DMS 273 treated with DMSO at 0.1 percent for 48 hours (cell line): ENCODE data around the gene FBP2.

Experiments used
- DNase-seq: peaks from one replicate; lab custom pipeline; 2025; lab: John Stamatoyannopoulos, UW

The FBP2 gene

DNA sequence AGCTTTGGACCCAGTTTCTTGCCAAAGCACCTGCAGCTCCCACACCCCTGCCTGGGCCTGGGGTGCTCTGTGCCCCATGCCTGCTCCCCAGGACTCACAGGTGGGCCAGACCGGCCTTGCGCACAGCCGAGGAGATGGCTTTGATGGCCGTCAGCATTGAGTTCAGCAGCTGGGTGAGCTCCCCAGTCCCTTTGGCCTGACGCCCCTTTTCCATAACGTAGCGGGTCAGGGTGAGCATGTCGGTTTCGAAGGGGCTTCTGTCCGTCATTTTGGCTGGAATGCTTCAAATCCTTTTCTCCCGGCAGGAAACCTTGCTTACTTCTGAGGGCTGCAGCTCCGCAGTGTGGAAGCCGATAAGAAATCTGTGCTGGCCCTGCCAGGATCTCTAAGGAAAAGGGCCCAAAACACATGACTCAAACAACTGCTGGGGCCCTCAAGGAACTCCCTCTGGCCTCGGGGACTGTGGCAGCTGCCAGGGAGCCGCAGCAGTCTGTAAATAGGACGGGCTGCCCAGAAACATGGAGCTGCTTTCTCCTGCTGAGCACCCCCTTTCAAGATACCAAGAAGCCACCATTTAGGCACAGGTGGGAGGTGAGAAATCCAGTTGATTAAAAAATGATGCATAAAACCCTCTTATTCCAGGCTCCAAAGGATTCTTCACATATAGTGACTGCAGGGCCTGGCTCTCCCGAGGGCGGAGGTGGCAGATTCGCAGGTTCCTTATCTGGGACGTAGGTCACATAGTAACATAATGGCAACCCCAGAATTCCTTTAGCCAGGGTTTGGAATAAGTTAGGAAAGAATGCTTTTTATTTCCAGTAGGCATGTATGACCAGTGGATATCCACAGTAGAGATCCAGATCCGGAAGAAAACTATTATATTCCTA is at the start of gene FBP2:
TSS of gene FBP2 (minus strand) at position 366 of the 887 bp plus-strand sequence. CDS start at position 268, 98 bp downstream.
- no peak for DNase-seq

DNA sequence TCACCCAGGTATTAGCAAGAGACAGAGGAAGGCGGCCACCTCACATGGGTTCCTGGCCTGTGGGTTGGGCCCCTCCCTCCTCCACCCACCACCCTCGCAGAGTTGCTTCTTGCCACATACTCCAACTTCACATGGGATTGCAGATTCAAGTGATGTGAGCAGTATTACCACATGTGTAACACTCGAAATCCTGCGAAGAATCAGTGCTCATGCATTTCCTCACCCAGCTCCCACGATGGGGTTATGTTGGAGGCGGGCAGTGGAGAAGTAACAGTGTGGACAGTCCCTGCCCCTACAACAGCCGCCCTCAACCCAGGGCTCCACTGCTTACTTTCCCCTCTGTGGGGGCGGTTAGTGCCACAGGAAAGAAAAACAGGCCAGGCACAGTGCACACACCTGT is 49.6 kb upstream of the FBP2 start:
- DNase-seq: no peak

DNA sequence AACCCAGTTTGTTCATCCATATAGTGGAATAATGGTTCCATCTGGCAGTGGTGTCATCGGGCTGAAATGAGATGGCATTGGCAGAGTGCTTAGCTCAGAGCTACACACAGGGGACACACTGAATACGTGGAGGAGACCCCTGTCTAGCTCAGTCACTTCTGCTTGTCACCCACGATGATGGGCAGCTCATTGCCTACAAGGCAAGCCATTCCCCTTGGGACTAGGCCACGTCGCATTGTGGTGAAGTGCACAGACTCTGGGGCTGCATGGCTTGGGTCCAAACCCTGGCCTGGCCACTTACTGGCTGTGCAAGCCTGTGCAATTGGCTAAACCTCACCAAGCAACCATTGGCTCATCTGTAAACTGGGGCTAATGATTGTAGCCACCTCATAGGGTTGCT is 48.9 kb upstream of the FBP2 start:
- no peak for DNase-seq

DNA sequence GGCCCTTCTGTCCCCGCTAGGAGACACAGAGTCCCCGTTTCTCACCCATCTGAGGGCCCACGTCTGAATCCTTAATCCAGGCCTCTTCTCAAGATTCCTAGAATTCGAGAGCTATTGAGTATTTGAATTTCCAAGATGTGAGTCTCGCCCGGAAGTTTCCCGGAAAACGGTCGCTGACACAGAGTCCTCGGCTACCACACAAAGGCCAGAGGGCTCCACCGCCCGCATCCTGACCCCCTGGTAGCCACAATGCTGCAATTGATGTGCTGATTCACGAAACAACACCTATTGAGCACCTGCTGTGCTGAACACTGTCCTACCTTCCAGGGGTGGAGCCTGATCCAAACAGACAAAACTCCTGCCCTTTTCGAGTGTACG is 46.4 kb upstream of the FBP2 start:
- no peak for DNase-seq

DNA sequence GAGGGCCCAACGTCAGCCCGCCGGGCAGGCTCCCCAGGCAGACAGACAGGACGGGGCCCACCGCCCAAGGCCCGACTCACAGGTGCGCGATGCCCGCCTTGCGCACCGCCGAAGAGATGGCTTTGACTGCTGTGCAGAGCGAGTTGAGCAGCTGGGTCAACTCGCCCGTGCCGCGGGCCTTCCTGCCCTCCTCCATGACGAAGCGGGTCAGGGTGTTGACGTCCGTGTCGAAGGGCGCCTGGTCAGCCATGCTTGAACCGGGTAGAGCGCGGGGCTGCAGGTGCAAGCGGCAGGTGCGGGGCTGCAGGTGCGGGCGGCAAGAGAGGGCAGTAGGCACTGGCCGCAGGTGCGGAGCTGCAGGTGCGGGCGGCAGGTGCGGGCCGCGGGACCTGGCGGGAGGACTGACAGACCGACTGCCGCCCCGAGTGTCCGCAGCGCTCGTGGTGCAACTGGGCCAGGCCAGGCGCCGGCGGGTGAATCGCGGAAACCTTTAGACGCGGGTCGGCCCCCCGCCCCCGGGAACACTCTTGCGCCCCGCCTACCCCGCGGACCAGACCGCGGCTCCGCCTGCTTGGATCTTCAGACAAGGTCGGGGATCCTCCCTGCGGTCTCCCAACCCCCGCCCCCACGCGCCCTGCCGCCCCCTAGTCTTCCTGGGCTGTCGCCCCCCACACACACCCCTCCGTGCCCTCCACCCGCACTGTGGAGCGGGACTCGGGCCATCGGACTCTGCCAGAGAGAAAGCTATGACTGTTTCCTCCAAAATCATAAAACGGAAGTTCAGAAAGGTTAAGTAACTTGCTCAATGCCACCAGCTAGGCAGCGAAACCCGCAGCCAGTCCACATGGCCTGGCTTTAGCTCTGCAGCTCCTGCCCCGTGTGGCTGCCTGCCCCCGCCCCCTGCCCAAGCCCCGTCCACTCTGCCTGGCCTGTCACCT is 45.7 kb upstream of the FBP2 start, which contains the start of gene FBP1:
TSS of gene FBP1 (minus strand) at position 458 of the 938 bp plus-strand sequence. CDS start at position 250, 208 bp downstream.
- DNase-seq: no peak

DNA sequence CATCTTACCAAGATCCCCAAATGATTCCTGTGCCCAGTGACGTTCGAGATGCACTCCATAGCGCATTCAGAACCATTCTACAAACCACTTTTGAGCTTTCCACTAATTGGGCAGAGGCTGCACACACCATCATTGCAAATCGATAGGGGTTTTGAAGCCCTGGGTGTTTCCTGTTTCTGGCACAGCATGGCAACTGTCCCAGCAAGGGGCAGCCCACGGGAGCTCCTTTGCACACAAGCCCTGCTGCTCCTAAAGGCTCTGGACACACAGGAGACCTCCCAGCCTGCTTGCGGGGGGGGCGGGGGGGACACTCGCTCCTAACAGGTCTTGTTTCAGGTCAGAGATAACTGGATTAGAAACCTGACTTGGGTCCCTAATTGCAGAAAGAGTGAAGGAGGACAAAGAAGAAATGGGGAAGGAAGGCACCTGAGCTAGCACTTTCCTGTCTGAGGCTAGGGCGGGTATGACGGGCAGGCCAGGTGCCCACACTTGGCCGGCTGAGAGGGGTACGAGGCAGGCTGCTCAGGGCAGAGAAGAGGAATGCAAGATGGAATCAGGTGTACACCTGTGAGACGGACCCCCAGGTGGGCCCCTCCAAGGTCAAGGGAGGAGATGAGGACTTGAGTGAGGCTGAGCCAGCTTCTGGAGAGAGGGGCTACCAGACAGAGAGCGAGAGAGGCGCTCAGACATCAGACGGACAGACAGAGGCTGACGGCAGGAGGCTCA is 44.9 kb upstream of the FBP2 start:
- no peak for DNase-seq

DNA sequence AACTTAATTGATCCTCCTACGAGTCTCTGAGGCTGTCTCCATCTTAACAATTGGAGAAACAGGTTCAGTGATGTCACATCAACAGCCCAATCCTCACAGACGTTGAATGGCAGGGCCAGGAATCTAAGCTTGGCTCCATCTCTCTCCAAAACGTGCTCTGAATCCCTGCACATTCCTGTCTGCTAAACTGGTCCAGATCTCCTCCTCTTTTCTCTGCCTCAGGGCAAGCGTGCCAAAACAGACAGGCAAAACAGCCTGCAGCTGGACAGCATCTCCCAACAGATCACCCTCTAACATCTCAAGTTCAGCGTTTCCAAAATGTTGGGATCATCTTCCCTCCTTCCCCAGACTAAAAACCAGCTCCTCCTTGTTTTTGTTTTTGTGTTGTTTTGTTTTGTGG is 39.1 kb upstream of the FBP2 start:
- DNase-seq: no peak

DNA sequence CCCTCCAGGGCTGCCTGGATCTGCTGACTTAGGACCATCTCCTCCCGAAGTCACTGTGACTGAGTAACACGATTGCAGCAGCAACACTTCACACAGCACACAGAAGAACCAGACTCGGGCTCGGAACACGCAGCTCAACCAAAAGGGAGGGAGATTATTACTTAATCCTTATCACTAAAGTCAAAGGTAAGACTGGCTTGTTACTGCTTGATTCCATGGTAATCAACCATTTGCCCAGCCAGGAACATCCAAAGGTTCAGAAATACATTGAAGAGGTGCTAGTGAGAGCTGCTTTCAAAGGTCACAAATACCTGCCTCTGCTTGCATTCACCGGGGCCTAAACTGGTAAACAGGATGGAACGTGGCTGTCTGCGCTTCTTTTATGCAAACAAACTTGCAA is 38.0 kb upstream of the FBP2 start:
- no peak for DNase-seq

DNA sequence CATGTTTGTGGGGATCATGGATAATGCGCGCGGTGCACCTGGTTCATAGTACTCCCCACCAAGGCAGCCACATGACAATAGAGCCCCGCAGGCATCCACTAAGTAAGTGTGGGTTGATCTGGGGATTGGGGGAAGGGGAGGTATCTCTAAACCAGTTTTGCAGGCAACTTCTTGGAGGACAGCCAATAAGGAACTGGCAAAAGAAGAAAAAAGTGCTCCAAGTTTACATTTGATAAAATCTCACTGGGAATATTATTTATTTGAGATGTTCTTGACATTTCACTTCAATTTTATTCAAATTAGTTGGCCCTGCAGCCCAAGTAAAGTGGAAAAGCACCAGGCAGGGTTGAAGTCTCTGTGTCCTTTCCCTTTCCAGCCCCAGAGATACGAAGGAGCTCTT is 37.2 kb upstream of the FBP2 start:
- no peak for DNase-seq

DNA sequence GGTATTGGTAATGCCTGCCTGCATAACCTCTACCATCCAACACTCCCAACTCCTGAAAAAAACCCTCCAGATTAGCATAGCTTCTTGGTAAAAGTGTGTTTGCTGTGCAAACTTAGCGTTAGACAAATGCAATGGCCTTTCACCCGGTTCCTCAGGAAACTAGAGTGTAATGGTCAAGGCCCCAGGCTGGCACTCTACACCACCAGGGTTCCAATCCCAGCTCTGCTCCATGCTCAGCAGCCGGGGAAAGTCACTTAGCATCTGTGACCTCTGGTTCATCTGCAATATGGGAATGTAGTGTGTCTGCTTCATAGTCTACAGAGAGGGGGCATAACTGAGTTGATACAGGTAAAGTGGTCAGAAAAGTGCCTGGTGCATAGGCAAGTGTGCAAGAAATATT is 36.7 kb upstream of the FBP2 start:
- no peak for DNase-seq

DNA sequence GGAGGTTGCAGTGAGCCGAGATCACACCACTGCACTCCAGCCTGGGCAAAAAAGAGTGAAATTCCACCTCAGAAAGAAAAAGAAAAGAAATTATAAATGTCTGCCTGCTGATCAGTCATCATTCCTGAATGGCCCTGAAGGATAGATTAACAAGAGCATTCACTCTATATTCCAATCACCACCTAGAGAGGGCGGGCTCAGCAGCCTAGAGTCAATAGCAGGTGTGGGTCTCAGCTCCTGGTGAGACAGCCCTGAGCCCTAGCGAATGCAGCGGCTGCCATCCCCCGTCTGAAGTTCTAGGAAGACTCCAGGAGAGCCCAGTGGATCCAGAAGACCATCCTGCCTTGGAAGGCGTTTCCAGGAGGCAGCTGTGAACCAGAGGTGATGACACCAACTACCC is 33.7 kb upstream of the FBP2 start:
- no peak for DNase-seq

DNA sequence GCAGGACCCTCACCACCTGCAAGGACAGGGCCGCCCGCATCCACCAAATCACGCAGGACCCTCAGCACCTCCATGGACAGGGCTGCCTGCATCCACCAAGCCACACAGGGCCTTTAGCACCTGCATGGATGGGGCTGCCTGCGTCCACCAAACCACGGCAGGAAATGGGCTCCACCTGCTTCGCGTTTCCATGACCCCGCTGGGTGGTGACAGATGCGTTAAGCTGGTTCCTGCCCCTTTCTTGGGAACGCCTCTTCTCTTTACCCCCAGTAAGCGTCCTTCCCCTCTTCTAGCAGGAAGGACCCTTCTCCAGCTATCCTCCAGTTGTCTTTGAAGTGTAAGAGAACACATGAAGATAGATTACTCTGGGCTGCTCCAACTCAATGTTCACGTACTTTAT is 32.2 kb upstream of the FBP2 start:
- DNase-seq: no peak

DNA sequence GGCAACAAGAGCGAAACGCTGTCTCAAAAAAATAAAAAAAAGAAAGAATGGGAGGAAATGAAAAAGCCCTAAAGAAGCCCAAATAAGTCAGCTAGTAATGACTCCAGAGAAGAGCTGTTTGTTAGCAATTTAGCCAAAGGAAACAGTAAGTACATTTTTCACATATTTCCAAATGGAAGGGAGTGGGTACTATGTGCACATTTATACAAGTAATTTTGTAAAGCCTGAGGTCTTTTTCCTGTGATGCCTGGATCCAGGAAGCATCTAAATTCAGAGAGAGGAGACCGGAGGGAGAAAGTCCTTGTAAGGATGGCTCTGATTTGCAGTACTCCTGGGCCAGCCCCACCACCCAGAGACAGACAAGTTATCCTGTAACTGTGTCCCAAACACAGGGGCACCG is 31.0 kb upstream of the FBP2 start:
- DNase-seq: no peak

DNA sequence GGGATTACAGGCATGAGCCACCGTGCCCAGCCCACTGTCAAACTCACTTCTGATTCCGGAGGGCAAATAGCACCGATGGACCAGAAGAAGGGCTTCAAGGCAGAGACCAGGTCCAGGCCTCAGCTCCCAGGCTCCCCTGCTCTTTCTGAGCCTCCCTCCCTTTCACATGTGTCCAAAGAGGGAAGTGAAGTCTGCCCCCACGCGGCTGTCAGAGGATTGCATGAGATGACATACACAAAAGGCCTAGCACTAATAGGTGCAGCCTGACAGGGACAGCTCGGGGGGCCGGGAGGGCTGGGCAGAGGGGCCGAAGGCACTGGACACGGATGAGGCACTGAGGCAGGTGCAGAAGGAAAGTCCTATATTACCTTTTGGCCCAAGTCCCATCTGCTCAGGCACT is 29.6 kb upstream of the FBP2 start:
- DNase-seq: no peak

DNA sequence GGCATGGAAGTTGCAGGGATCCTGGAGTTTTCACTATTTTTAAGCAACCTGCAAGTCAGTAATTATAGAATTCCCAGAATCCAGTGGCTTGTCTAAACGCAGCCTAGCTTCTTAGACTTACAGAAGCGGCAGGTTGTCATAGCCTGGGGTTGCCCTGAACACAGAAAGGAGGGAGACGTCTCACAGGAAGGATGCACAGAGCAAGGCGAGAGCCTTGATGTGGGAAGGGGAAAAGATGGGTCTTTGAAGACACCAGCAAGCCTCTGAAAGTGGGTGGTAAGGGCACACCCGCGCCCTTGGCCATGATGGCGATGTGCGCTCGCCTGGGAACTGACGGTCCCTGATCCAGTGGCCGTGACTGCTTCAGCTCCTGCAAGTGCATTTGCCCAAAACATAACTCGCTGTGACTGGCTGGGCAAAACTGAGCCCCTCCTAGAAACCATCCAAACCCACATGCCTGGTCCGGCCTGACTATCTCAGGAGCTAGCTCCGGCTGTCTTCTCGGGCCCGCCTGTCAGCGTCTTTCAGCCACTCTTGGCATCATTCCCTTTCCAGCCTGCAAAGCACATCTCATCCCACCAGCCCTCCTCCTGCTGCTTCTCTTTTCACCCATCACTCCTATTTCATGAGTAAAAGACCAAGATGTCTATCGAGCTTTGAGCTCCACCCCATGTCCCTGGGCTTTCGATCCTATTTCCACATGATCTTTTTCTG is 28.6 kb upstream of the FBP2 start:
- DNase-seq: no peak

DNA sequence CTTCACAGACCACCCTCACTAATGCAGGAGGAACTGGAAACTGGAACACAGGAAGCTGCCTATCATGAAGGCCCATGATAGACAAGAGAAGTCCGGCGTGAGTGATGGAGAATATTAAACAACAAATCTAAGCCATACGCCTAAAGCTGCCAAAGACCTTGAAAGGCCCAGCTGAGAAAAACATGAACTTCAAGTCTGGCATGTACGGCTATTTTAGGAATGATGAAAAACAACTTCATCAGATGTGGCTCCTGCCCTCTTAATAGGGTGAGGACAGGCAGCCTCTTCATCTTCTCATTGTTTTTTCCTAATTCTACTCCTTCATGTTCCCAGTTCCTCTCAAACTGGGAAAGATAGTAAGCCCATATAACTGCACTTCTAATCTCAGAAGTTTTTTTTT is 25.4 kb upstream of the FBP2 start:
- no peak for DNase-seq

DNA sequence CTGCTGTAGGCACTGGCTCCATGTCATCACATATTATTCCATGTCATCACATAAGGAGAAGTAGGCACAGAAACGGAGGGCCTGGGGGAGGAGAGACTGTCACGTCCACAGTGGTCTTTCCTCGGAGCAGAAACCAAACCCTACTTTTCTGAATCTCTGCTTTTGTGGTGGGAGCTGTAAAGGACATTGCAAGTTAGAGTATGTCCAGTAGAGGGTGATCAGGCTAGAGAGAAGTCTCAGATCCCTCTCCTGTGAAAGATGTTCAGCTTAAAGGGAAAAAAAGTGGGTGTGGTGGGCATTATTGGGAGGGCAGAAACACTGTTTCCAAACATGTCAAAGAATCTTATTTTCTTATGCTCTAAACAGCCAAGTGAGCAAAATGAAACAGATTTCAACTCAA is 19.4 kb upstream of the FBP2 start:
- DNase-seq: no peak

DNA sequence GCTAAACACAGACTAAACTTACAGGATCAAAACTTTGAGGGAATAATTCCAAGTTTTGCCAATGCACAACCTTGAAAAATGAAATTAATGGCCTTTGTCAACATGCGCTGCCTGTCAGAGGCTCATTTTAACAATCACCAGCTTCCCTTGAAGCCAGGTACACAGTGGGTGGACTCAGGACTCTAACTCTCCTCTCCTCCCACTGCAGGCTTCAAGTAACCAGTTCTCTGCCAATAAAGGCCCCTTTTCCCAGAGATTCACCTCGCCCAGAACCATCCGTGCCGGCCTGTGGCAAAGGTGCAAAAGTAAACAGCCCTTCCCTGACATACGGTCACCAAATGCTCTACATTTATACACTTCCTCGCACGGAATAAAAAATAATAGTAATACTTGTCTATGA is 18.4 kb upstream of the FBP2 start:
- no peak for DNase-seq

DNA sequence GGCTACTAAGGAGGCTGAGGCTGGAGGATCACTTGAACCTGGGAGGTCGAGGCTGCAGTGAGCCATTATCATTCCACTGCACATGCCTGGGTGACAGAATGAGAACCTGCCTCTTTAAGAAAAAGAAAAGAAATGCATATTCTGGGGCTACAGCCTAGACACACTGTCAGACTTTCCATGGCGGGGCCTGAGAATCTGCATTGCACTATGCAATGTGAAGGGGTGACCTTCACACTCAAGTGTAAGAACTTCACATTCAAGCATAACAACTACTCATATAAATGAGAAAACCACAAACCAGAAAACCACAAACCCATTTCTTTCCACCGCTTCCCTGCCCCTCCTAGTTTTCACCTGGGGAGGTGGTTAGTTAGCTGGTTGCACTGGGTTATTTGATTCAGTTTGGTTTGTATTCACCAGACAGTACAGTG is 18.0 kb upstream of the FBP2 start:
- DNase-seq: no peak

DNA sequence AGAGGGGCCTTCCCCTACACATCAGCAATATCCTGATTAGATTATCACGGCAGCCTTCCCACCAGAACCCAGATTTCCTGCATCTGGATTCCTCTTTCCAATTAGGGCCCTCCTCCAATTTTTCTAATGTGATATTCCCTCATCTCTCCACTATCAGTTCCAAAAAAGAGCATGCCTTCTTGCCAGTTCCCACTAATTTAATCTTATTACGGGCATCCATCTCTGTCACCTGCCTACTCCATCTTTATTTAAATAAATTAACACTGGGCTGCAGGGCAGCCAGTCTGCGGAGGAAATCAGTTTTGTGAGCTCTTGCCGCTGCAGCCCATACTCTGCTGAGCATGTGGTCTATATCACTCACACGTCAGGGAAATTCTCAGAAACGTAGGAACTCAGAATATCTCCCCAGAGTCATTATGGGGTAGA is 16.6 kb upstream of the FBP2 start:
- no peak for DNase-seq

DNA sequence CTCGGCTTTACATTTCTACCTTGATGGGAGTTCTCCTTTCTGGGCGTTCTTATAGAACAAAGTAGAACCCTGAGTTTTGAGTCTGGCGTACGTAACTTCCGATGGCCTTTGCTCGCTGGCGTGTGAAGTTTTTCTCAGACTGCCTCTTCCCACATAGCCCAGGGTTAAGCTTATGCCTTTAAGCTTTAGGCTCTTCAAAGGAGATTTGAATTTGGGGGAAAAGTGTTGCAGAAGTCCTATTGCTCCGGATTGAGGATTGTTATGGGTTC is 13.7 kb upstream of the FBP2 start:
- no peak for DNase-seq
